Measurements from ENCODE around the gene THY1.
"Not testable (repeated sequence)": the region's sequence is repeated elsewhere in the genome, so short reads cannot be mapped to it uniquely, and the experiment has no call there.

Gene THY1

GRCh38 chr11:119422809-119423508, at the start of gene THY1:
Gene THY1 (minus strand): TSS chr11:119423172. CDS start chr11:119420905, 2,267 bp downstream.
- H3K4me3 ChIP-seq (ENCODE audit: low read length) = no peak within 1 kb of the TSS
- TF ChIP-seq ZNF274 (IDR thresholded peaks at IDR 0.05; ENCODE audit: low read depth, low read length) = no peak

GRCh38 chr11:119472186-119472855, 49.3 kb upstream of the THY1 start:
- TF ChIP-seq ZNF274 (IDR thresholded peaks at IDR 0.05; ENCODE audit: low read depth, low read length) = no peak
- H3K4me3 ChIP-seq (ENCODE audit: low read length) = no peak overlapping the region

- no peak overlapping the region for H3K4me3 ChIP-seq (ENCODE audit: low read length)
- no peak for TF ChIP-seq ZNF274 (IDR thresholded peaks at IDR 0.05; ENCODE audit: low read depth, low read length)
These were observed 48.4 kb upstream of the THY1 start for GRCh38 chr11:119471329-119471728.

- no peak for TF ChIP-seq ZNF274 (IDR thresholded peaks at IDR 0.05; ENCODE audit: low read depth, low read length)
- no peak overlapping the region for H3K4me3 ChIP-seq (ENCODE audit: low read length)
These were observed 47.6 kb upstream of the THY1 start for GRCh38 chr11:119470317-119471291.

GRCh38 chr11:119469506-119469905, 46.5 kb upstream of the THY1 start:
- no peak overlapping the region for H3K4me3 ChIP-seq (ENCODE audit: low read length)
- TF ChIP-seq ZNF274 (IDR thresholded peaks at IDR 0.05; ENCODE audit: low read depth, low read length) = no peak

- TF ChIP-seq ZNF274 (IDR thresholded peaks at IDR 0.05; ENCODE audit: low read depth, low read length) = no peak
- no peak overlapping the region for H3K4me3 ChIP-seq (ENCODE audit: low read length)
These were observed 45.5 kb upstream of the THY1 start for GRCh38 chr11:119468511-119468910.

- no peak for TF ChIP-seq ZNF274 (IDR thresholded peaks at IDR 0.05; ENCODE audit: low read depth, low read length)
- H3K4me3 ChIP-seq (ENCODE audit: low read length) = no peak overlapping the region
These were observed 38.4 kb upstream of the THY1 start for GRCh38 chr11:119461229-119461963.

- H3K4me3 ChIP-seq (ENCODE audit: low read length) = no peak overlapping the region
- TF ChIP-seq ZNF274 (IDR thresholded peaks at IDR 0.05; ENCODE audit: low read depth, low read length) = no peak
These were observed 37.6 kb upstream of the THY1 start for GRCh38 chr11:119460582-119460981.

GRCh38 chr11:119460097-119460496, 37.1 kb upstream of the THY1 start:
- H3K4me3 ChIP-seq (ENCODE audit: low read length) = no peak overlapping the region
- no peak for TF ChIP-seq ZNF274 (IDR thresholded peaks at IDR 0.05; ENCODE audit: low read depth, low read length)

GRCh38 chr11:119459293-119459976, 36.5 kb upstream of the THY1 start:
- H3K4me3 ChIP-seq (ENCODE audit: low read length) = no peak overlapping the region
- no peak for TF ChIP-seq ZNF274 (IDR thresholded peaks at IDR 0.05; ENCODE audit: low read depth, low read length)

GRCh38 chr11:119455708-119456107, 32.7 kb upstream of the THY1 start:
- not testable (repeated sequence) for H3K4me3 ChIP-seq (ENCODE audit: low read length)

- not testable (repeated sequence) for H3K4me3 ChIP-seq (ENCODE audit: low read length)
These were observed 32.3 kb upstream of the THY1 start for GRCh38 chr11:119455241-119455640.

GRCh38 chr11:119453881-119454280, 30.9 kb upstream of the THY1 start:
- no peak overlapping the region for H3K4me3 ChIP-seq (ENCODE audit: low read length)
- TF ChIP-seq ZNF274 (IDR thresholded peaks at IDR 0.05; ENCODE audit: low read depth, low read length) = no peak

Data from GM08714 (cell line).